Iris pigment epithelial cell (primary cell): ENCODE results near the gene DUOXA1.
"Not testable (repeated sequence)": the region's sequence is repeated elsewhere in the genome, so short reads cannot be mapped to it uniquely, and the experiment has no call there.

Experiments used
- DNase-seq: peaks from one replicate; pipeline ENCODE4 v3.0.0-alpha.2; 2011; ENCODE audit warnings: low read depth

The DUOXA1 gene

GRCh38 chr15:45150997-45151396 is 21.3 kb upstream of the DUOXA1 start:
- DNase-seq = no peak

- DNase-seq = no peak
Measured at GRCh38 chr15:45150481-45150880, 20.8 kb upstream of the DUOXA1 start.

- no peak for DNase-seq
Measured at GRCh38 chr15:45149060-45149459, 19.4 kb upstream of the DUOXA1 start.

- DNase-seq = no peak
Measured at GRCh38 chr15:45148076-45149059, 18.7 kb upstream of the DUOXA1 start.

GRCh38 chr15:45147606-45148005 is 17.9 kb upstream of the DUOXA1 start:
- no peak for DNase-seq

- peak; percentile 14 for DNase-seq
Measured at GRCh38 chr15:45146405-45146804, 16.7 kb upstream of the DUOXA1 start.

GRCh38 chr15:45144775-45145174 is 15.1 kb upstream of the DUOXA1 start:
- DNase-seq = no peak

- DNase-seq = no peak
Measured at GRCh38 chr15:45143946-45144345, 14.3 kb upstream of the DUOXA1 start.

GRCh38 chr15:45143056-45143455 is 13.4 kb upstream of the DUOXA1 start:
- DNase-seq = no peak

GRCh38 chr15:45141386-45141785 is 11.7 kb upstream of the DUOXA1 start:
- no peak for DNase-seq

- no peak for DNase-seq
Measured at GRCh38 chr15:45140557-45141250, 11.0 kb upstream of the DUOXA1 start.

- DNase-seq = no peak
Measured at GRCh38 chr15:45139770-45140169, 10.1 kb upstream of the DUOXA1 start.

- DNase-seq = no peak
Measured at GRCh38 chr15:45138814-45139765, 9.4 kb upstream of the DUOXA1 start.

GRCh38 chr15:45137703-45138102 is 8.0 kb upstream of the DUOXA1 start:
- DNase-seq = no peak

GRCh38 chr15:45136378-45136764 is 6.7 kb upstream of the DUOXA1 start:
- DNase-seq = no peak

GRCh38 chr15:45135705-45136377 is 6.2 kb upstream of the DUOXA1 start:
- DNase-seq = not testable (repeated sequence)

GRCh38 chr15:45134682-45135604 is 5.3 kb upstream of the DUOXA1 start:
- DNase-seq = no peak

GRCh38 chr15:45134046-45134445 is 4.4 kb upstream of the DUOXA1 start:
- DNase-seq = no peak

GRCh38 chr15:45133561-45133920 is 3.9 kb upstream of the DUOXA1 start:
- no peak for DNase-seq

GRCh38 chr15:45132844-45133560 is 3.3 kb upstream of the DUOXA1 start:
- DNase-seq = no peak
